GM15510 (cell line): ENCODE measurements around the gene ATG9B.

Experiments
- POLR2A ChIP-seq: IDR thresholded peaks from 3 replicates; pipeline ENCODE4 v1.6.1; 2011; ENCODE audit warnings: borderline replicate concordance; ENCODE audit not compliant: insufficient read length; ENCODE audit errors: extremely low read depth

The ATG9B gene

DNA sequence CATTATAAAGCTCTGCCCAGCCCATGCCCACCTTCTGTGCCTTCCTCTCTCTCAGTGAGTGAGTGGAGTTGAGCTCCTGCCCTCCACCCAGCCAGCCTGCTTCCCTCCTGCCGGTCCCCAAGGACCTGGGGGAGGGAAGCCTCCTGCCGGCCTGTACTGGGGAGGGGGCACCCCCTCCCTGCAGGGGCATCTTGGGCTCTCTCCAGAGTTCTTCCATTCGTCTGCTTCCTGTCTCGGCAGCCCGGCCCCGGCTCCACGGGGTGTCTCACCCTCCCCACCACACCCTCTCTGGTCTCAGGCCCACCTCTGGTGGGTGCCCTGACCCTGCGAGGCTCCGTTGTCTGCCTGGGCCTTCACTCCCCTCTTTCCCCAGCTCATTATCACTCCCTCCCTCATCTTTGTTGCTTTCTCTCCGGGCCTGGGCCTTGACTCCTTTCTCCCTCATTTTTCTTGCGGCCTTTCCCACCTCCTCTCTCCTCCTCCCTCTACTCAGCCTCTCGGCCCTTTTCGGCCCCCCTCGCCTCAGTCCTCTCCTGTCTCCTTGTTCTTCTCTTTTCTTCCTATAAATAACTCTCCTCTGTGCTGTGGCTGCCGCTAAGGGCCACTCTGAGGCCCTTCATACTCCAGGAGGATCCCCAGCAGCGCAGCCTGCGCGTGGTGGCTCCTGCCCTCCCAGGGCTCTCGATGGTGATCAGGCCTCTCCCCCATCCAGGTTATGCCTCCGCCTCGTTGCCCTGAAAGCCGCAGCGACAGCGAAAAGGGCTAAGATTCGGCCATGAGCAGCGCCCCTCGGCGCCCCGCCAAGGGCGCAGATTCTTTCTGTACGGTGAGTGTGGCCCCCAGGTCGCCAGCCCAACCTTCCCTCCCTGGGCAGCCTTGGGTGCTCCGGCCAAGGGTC lies 37.2 kb upstream of the ATG9B start:
- TF ChIP-seq POLR2A = no peak

DNA sequence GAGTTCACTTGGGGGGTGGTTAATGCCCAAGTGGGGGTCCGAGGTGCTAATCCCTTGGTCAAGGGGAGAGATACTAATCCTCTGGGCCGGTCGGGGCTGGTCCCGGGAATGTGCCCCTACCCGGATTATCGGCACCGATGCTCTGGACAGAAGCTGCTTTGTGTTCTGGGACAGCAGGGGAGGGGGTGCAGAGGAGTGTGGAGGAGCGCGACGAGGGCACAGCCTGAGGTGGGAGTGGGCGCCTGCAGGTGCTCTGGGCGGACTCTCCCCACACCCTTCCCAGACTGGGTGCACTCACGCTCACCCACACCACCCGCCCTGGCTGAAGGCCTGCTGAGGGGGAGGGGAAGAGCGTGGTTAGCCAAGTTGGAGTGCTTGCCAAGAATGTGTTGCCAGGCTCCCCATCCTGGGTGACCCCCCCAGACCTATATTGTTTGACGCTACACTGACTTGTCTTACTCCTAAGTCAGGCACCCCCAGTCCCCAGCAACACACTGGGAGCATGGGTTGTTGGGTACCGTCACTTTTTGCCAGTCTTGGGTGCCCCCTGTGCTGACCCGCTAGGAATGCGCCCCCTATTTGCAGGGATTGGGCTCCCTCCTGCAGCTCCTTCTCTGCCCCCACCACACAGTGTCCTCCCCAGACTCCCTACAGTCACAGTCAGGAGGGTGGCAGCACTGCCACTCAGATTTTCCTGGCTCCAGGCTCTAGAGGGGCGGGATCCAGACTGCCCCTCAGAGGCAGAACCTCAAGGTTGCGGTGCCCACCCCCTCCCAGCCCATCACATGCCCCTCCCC lies 36.3 kb upstream of the ATG9B start:
- TF ChIP-seq POLR2A = no peak

DNA sequence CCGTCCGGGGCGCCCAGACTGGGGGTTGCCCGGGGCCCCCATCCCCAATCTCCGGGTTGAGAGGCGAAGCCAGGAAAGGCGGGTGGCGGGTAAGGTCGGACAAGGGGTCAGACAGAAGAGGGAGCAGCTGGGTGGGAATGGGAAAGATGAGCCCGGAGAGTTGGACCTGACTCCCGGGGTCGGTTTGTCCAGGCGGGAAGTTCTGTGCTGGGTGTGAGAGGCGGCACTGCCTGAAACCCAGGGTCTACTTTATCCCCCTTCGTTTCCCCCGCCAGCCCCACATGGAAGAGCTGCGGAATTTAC lies 35.8 kb upstream of the ATG9B start:
- no peak for TF ChIP-seq POLR2A

DNA sequence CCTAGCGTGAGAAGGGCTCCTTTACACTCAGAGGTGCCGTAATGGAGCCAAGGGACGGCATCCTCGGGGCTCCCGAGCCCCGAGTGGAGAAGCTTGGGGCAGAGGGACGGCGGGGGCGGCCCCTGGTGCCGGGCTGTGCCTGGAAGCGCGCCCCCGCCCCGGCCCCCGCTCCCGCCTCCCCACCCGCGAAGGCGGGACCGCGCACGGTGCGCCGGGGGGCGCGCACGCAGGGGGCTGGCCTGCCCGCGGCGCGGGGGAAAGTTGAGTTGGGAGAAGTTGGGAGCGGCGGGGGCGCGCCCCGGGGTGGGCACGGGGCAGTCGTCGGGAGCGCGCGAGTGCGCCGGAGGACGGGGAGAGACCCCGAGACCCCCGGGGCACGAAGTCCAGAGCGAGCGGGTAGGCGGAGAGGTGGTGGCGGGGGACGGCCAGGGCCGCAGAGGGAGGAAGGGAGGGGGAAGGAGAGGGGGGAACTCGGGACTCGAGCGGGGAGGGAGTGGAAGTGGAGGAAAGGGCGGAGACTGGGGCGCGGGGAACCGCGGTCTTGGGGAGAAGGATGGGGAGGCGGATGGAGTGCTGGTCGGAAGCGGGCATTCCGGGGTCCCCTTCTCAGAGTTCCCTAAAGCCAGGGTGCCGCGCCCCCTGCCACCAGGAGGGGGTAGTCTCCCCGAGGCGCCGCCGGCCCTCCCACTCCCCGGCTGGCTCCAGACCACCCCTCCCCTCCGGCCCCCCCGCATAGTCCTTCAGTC lies 35.2 kb upstream of the ATG9B start, which contains the start of gene SLC4A2:
Gene SLC4A2, plus strand, starts transcription at position 223 of the 746 bp plus-strand sequence. CDS start 2,399 bp downstream, outside the sequence.
- TF ChIP-seq POLR2A = peak; percentile 59

DNA sequence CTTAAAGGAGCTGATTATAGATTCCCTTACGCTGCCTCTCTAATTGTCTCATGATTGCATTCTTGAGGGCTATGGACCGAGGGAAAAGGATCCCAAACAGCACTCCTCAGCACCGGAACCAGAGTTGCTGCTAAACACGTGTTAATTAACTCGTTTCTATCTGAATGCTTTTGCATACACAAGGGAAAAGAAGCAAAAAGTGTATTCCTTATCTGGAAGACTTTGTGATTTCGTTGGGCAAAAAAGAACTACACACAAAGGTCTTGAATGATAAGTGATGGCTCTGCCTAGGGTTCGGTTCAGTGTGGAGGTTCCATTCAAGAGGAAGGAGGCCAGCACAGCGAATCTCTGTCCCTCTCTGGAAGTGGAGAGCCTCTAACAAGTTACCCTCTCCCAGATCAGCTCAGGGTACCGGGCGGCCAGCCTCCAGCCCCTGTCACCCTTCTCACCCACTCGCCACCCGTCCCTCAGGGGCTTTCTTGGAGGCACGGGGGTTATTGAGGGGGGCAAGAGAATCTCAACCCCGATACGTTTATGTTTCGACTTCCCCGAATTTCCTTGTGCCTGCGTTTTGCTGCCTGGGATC lies 34.6 kb upstream of the ATG9B start:
- TF ChIP-seq POLR2A = no peak

DNA sequence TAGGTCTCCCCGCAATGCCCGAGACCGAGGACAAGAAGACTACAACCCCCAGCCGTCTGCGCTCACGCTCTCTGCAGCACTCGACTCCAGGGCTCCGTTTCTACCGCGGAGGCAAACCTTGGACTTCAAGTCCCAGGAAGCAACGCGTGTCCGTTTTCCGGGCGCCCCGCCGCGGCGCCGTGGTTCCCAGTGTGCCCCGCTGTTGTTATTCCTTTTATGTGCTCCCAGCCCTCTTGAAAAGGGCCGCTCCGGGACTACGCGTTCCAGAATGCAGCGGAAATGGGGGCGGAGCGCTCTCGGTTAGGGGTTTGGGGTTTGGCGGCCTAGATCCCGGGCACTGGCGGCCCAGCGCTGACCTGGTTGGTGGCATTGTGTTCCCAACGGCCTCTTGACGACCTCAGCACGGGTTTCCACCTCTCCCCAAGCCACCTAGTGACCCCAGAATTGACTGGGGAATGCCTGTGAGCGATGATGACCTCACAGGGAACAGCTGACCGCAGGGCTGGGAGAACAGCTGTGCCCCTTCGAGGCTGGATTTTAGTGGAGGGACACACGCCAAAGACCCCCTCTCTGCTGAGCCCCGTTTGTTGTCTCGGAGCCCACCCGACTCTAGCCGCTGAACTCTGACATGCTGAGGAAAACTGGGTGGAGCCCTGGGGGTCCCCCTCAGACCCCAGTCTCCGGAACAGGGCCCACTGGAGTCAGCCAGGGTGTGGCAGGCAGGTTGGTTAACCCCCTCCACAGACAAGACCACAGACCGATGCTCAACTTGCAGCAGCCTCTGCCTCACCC lies 33.9 kb upstream of the ATG9B start:
- peak; percentile 67 for TF ChIP-seq POLR2A

DNA sequence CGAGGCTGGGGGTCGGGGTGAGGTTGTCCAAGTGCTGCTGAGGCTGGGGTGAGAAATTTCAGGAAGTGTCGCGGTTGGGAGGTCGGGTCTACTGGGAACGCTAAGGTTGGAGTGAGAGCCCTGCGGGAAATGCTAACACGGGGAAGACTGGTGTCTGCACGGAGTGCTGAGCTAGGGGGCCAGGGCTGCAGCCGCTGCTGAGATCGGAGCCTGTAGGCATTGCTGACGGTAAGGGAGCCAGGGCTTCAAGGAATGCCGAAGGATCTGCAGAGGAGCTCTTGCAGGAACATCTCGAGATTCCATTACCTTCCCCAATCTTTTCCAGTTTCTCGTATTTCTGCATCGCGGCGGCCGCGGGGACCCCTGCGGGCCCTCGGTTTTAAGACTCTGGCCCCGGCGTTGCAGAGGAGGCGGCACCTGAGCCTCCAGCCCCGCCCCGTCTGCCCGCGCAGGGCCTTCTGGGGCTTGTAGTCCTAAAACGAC lies 33.3 kb upstream of the ATG9B start, which contains the start of gene CDK5:
Gene CDK5, minus strand, starts transcription at position 392 of the 483 bp plus-strand sequence. Its CDS starts 49 bp downstream, at position 343.
- no peak for TF ChIP-seq POLR2A

DNA sequence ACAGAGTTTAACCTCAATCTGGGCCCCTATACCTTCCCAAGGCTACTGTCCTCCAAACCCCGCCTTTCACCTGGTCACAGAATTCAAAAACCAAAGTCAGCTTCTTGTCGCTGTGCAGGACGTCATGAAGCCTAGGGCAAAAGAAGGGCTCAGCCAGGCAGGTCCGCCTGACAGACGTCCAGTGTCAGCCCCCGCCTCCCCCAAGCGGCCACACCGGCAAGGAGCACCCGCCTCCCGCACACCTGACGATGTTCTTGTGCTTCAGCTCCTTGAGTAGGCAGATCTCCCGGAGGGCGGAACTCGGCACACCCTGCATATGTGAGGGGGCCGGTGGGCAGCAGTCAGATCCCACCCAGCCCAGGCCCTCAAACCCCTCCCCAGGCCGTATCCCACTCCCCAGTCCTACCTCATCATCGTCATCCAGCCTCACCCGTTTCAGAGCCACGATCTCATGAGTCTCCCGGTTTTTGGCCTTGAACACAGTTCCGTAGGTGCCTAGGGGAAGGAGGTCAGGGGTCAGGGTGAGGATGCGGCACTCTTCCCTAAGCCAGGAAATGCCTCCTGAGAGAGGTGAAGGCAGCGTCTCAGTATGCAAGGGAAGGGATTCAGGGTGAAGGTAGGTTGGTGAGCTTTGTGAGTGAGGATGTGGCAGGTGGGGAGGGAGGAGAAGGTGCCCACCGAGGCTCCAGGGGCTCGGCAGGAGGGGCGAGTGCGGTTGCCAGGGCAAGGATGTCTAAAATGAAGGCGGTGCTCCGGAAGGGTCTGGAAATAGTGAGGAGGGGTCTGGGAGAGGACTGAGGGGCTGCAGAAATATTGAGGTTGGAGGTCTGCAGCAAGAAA lies 32.6 kb upstream of the ATG9B start:
- no peak for TF ChIP-seq POLR2A

DNA sequence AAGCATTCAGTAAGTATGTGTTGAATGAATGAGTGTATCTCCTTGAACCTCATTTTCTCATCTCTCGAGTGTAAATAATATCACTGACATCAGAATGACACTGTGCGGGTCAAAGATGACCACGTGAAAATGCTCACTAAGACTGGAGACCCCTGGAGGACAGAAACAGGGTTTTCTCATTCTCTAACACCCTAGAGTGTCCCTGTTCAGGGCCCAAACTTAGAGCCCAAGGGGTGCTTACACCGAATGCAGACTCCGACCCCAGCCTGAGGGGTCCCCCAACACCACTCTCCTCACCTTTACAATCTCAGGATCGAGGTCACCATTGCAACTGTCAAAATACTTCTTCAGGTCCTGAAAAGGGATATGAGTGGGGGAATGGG lies 32.0 kb upstream of the ATG9B start:
- TF ChIP-seq POLR2A = no peak

DNA sequence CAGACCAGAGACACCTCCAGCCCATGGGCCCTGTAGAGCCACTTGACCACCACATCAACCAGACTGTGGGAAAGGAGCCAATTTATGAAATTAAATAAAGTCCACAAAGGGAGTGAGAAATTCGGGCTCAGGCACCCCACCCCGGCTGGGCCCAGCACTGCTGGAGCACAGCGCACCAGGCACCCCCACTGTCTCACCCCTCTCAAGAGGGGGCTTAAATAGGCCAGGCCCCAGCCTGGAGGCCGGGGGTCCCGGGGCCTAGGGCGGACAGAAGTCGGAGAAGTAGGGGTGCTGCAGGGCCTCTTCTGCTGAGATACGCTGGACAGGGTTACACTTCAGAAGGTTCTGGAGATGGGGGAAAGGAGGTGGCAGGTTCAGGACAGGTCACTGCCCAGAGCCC lies 29.5 kb upstream of the ATG9B start:
- no peak for TF ChIP-seq POLR2A

DNA sequence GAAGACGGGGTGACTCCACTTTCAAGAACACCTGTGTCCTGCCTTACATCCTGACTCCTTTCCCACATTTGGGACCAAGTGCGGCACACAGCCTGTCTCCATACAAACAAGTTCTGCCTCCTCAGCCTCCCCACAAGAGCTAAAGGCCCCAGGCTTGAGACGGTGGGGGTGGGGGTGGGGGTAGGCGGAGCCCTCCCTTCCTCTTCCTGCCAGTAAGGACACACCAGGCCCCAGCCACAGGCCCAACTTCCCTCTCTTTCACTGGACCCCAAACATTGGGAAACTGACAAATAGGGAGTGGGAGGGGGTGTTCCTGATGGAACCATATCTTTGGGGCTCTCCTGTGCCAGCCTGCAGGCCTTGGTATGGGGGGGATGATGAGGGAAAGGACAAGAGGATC lies 28.8 kb upstream of the ATG9B start:
- no peak for TF ChIP-seq POLR2A

DNA sequence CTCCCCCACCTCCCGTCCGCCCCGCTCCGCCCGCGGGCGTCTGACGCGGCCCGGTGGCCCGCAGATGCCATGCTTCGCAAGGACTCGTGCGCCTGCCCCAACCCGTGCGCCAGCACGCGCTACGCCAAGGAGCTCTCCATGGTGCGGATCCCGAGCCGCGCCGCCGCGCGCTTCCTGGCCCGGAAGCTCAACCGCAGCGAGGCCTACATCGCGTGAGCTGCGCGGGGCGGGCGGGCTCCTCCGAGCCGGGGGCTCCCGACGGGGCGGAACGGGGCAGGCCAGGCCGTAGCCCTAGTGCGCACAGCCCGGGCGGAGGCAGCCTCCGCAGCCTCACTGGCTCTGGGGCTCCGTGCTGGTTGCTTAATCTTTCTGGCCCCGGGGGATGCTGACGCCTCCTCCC lies 26.8 kb upstream of the ATG9B start:
- TF ChIP-seq POLR2A = no peak
